Ovary (tissue), 9 donors: Measurements from ENCODE around the gene ZNF747. TPM values are rescaled to one million over a fixed set of nuclear protein-coding genes. Genes with fewer than 3 reads are reported as not detected.

Experiments
- DNase-seq, 5 donors: peaks; one replicate each; pipeline ENCODE4 v3.0.0-alpha.2; 2019 to 2020
- H3K27ac ChIP-seq, 2 donors: fragments of 200-600 bp; one replicate each; pipeline versions ENCODE4 v1.5.1 to v1.8.0; 2019 to 2022
- H3K27me3 ChIP-seq: fragments of 200-600 bp; one replicate; pipeline ENCODE4 v1.8.0; 2022
- H3K36me3 ChIP-seq: fragments of 200-600 bp; sonication (generic); one replicate; pipeline ENCODE4 v1.5.1; 2019
- H3K4me1 ChIP-seq: one replicate; pipeline ENCODE4 v1.8.1; 2013; ENCODE audit warnings: mild to moderate bottlenecking, moderate library complexity; ENCODE audit not compliant: insufficient read depth
- H3K4me3 ChIP-seq: fragments of 200-600 bp; sonication (generic); one replicate; pipeline ENCODE4 v1.5.1; 2017
- H3K9me3 ChIP-seq, 2 donors: fragments of 200-600 bp in 1 of 2; sonication (generic) in 1 of 2; one replicate each; pipeline versions ENCODE4 v1.5.1 to v1.8.1; 2013 to 2019; ENCODE audit warnings: mild to moderate bottlenecking in 1 of 2, moderate library complexity in 1 of 2
- EP300 ChIP-seq: sonication (generic); formaldehyde crosslinking; IDR thresholded peaks from one replicate; pipeline ENCODE4 v1.6.1; 2017; ENCODE audit warnings: antibody characterized with exemption
- POLR2A ChIP-seq: fragments of 450-650 bp; IDR thresholded peaks from one replicate; pipeline ENCODE4 v1.6.1; 2017; ENCODE audit warnings: antibody characterized with exemption, mild to moderate bottlenecking, moderate library complexity
- WGBS, 3 donors: extraction: QIAGEN DNeasy Blood & Tissue Kit in 1 of 3; methylation state at CpG; one replicate each; pipeline versions ENCODE4 v1.1.5 to v1.1.7; 2013 to 2017; 5-methylcytosine and 5-hydroxymethylcytosine counted together
- intact Hi-C, 4 donors: fragments of 100-400 bp; cut with DNase I; formaldehyde crosslinking; loops; one replicate each; pipeline versions ENCODE4 v1.11.0 to v1.15.1; 2022 to 2023
- polyA plus RNA-seq, 2 donors: library from polyadenylated mRNA; stranded (reverse); fragments of 200-250 nt in 1 of 2; fragments of 350-450 nt in 1 of 2; fragmentation: Illumina TruSeq in 1 of 2; extraction: RNeasy Lipid Tissue Mini Kit (QIAGEN cat#74804) in 1 of 2; gene quantifications; one replicate each; pipeline ENCODE4 v1.2.3, GENCODE V29; 2013 to 2014
- total RNA-seq, 7 donors: library from RNA; depleted of rRNA in 2 of 7; stranded (reverse); fragments of >200 nt in 2 of 7; fragmentation: NEBNext Ultra II Directional in 3 of 7; extraction: Animal tissue kit (Norgen Biotek cat#: 25700) in 3 of 7; gene quantifications; one replicate each; pipeline versions ENCODE4 v1.1.0 to v1.2.4, GENCODE V29; 2016 to 2023
- TF ChIP-seq, protein P1 (sequence below), 3 donors: fragments of 450-650 bp in 2 of 3; fragments of 200-600 bp in 1 of 3; IDR thresholded peaks; one replicate each; pipeline versions ENCODE4 v1.5.1 to v1.8.0; 2016 to 2022; ENCODE audit warnings: antibody characterized with exemption in 3 of 3, mild to moderate bottlenecking in 1 of 3
- donor health status: DM: no; HTN: no; CAD: no; lungs with moderate emphysema.
- donor health status: DM: no; HTN: no; CAD: no.
- donor health status: Bipolar disorder and iron deficiency.
- donor health status: DM: yes; HTN: yes; CAD: no.
- donor health status: DM: no; HTN: no; CAD: no.
- donor health status: DM: yes; HTN: yes; CAD: no.

ZNF747 gene
- total and polyA plus RNA-seq, 9 donors: 8.4 to 19.2 (median 12.8) TPM

DNA sequence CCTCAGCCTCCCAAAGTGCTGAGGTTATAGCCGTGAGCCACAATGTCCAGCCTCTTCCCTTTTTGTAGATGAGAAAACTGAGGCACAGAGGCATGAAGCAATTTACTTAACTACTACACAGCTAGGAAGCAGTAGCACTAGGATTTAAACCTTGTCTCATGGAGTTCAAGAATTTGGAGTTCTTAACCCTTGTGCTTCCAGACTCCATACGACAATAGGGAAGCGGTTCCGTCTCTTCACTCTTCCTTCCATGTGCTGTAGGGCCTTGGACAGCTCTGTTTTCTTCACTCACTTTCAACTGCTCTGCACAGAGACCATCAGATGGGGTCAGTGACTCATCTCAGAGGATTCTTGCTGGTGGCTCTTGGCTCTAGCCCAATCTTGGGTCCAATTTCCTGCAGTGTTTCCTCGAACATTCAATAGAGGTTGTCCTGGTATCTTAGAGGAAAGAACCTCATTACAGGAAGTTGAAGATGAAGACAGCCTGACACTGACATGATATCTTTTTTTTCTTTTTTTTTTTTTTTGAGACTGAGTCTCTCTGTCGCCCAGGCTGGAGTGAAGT is 42.8 kb downstream of the ZNF747 start:
- no peak for TF ChIP-seq EP300
- TF ChIP-seq, protein P1, sequence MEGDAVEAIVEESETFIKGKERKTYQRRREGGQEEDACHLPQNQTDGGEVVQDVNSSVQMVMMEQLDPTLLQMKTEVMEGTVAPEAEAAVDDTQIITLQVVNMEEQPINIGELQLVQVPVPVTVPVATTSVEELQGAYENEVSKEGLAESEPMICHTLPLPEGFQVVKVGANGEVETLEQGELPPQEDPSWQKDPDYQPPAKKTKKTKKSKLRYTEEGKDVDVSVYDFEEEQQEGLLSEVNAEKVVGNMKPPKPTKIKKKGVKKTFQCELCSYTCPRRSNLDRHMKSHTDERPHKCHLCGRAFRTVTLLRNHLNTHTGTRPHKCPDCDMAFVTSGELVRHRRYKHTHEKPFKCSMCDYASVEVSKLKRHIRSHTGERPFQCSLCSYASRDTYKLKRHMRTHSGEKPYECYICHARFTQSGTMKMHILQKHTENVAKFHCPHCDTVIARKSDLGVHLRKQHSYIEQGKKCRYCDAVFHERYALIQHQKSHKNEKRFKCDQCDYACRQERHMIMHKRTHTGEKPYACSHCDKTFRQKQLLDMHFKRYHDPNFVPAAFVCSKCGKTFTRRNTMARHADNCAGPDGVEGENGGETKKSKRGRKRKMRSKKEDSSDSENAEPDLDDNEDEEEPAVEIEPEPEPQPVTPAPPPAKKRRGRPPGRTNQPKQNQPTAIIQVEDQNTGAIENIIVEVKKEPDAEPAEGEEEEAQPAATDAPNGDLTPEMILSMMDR (IDR thresholded peaks at IDR 0.05): no peak
- TF ChIP-seq POLR2A: no peak
- intact Hi-C loops: no loop called here
- no peaks in the 10 kb centered on the region for H3K4me1 ChIP-seq

DNA sequence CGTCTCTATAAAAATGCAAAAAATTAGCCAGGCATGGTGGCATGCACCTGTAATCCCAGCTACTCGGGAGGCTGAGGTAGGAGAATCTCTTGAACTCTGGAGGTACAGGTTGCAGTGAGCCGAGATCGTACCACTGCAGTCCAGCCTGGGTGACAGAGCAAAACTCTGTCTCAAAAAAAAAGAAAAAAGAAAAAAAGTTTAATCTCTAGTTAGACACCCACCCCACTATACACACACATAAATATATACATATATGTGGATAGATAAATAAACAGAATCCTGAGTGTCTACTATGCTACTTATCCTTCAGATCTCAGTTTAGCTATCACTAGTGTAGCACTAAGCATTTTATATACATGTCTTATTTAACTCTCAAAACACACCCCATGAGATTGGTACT is 43.4 kb downstream of the ZNF747 start:
- no peaks in the 10 kb centered on the region for H3K27me3 ChIP-seq
- intact Hi-C loops: no loop called here
- no peak for DNase-seq
- no peaks in the 10 kb centered on the region for H3K9me3 ChIP-seq
- TF ChIP-seq, protein P1 (IDR thresholded peaks at IDR 0.05): no peak
- TF ChIP-seq POLR2A (no peak), EP300 (no peak)
- H3K4me1 ChIP-seq: no peaks in the 10 kb centered on the region
- no peaks in the 10 kb centered on the region for H3K36me3 ChIP-seq
- WGBS, 3 donors: 74 to 78% (median 76%) methylated on average over 4 of the region's 4 CpGs
- H3K27ac ChIP-seq: no peak overlapping the region
- no peak overlapping the region for H3K4me3 ChIP-seq

More for the DNA sequence above, 42.8 kb downstream of the ZNF747 start:
- DNase-seq: no peak
- Histone ChIP-seq H3K9me3 (no peaks in the 10 kb centered on the region), H3K36me3 (no peaks in the 10 kb centered on the region), H3K27me3 (no peaks in the 10 kb centered on the region), H3K4me3 (no peak overlapping the region), H3K27ac (no peak overlapping the region)
- WGBS, 3 donors: 31 to 45% (median 33%) methylated on average over 6 of the region's 6 CpGs

DNA sequence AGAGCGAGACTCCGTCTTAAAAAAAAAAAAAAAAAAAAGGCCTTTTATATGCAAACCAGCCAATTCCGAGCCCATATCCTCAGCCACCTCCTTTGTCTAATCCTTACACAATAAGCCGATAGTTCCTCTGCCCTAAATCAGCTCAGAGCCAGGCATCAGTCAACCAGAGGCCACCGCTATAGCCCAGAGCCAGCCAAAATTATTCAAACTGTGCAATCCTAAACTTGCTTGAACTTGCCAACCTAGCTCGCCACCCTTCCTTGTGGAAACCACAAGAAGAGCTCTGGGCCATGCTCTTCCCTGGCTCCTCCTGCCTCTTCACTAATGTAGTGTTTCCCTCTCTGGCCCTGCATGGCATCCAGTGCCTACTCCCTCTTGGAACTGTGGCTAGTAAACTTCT is 44.4 kb downstream of the ZNF747 start:
- WGBS, 3 donors: 79 to 85% (median 83%) methylated on average over 6 of the region's 6 CpGs
- H3K27me3 ChIP-seq: no peaks in the 10 kb centered on the region
- TF ChIP-seq, protein P1 (IDR thresholded peaks at IDR 0.05): no peak
- TF ChIP-seq EP300: no peak
- no peak for TF ChIP-seq POLR2A

DNA sequence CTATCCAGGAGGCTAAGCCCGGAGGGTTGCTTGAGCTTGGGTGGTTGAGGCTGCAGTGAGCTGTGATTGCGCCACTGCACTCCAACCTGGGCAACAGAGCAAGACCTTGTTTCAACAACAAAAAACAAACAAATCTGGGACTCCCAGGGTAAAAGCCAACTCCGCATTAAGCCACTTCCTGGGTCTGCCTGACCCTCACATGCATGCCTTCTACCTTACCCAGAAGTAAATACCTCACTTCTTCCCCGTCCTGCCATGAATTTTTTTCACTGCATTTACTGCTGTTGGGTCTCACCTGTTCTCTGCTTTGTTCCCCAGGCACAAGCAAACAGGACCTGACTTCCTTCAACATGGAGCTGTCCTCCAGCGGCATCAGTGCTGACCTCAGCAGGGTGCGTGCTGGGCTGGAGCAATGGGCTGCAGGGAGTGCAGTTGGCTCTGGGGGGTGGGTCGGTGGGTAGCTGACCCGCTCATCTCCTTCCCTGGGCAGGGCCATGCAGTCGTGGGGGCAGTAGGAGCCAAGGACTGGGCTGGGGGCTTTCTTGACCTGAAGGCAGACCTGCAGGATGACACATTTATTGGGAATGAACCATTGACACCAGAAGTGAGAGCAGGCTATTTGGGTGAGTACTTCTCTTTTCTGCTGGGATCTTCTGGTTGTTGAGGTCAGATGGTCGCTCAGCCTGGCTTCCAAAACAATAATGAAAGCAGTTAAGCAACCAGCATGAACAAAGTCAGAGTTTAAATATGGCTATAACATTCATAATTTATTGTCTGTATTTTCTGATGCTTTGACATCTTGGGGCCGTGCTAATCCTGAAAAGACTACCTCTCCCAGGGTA is 45.7 kb downstream of the ZNF747 start:
- no peak for DNase-seq
- Histone ChIP-seq H3K36me3 (no peaks in the 10 kb centered on the region), H3K4me1 (no peaks in the 10 kb centered on the region), H3K9me3 (no peaks in the 10 kb centered on the region), H3K4me3 (no peak overlapping the region), H3K27me3 (no peaks in the 10 kb centered on the region), H3K27ac (no peak overlapping the region)
- 54 to 59% (median 57%) methylated on average over 11 of the region's 11 CpGs for WGBS, 3 donors
- intact Hi-C loops: no loop called here
- TF ChIP-seq EP300: no peak

More for the DNA sequence above, 44.4 kb downstream of the ZNF747 start:
- intact Hi-C loops: no loop called here
- Histone ChIP-seq H3K36me3 (no peaks in the 10 kb centered on the region), H3K4me3 (no peak overlapping the region), H3K27ac (no peak overlapping the region), H3K4me1 (no peaks in the 10 kb centered on the region), H3K9me3 (no peaks in the 10 kb centered on the region)
- DNase-seq: no peak
